Lung microvascular endothelial cell (primary cell): Measurements from ENCODE around the gene NR2F2. TPM values are rescaled to one million over a fixed set of nuclear protein-coding genes. Genes with fewer than 3 reads are reported as not detected.

Experiments used
- DNase-seq, 2 donors: peaks; one replicate each; pipeline versions ENCODE4 v3.0.0 to v3.0.0-alpha.2; 2010; ENCODE audit warnings: low read depth in 2 of 2
- total RNA-seq: library from RNA; depleted of rRNA; stranded (reverse); fragments of >200 nt; gene quantifications from 2 replicates; pipeline ENCODE4 v1.2.1, GENCODE V29; 2014

Gene NR2F2
- total RNA-seq, 1 donor from 2014 or later: 25.0 TPM

- peak; percentile 12 to 27 for DNase-seq
These were observed 13.4 kb upstream of the NR2F2 start for GRCh38 chr15:96316953-96317629.

- peak in 1 of 2 donors; percentile 3 for DNase-seq
These were observed 10.4 kb upstream of the NR2F2 start for GRCh38 chr15:96320107-96320506.

DNA sequence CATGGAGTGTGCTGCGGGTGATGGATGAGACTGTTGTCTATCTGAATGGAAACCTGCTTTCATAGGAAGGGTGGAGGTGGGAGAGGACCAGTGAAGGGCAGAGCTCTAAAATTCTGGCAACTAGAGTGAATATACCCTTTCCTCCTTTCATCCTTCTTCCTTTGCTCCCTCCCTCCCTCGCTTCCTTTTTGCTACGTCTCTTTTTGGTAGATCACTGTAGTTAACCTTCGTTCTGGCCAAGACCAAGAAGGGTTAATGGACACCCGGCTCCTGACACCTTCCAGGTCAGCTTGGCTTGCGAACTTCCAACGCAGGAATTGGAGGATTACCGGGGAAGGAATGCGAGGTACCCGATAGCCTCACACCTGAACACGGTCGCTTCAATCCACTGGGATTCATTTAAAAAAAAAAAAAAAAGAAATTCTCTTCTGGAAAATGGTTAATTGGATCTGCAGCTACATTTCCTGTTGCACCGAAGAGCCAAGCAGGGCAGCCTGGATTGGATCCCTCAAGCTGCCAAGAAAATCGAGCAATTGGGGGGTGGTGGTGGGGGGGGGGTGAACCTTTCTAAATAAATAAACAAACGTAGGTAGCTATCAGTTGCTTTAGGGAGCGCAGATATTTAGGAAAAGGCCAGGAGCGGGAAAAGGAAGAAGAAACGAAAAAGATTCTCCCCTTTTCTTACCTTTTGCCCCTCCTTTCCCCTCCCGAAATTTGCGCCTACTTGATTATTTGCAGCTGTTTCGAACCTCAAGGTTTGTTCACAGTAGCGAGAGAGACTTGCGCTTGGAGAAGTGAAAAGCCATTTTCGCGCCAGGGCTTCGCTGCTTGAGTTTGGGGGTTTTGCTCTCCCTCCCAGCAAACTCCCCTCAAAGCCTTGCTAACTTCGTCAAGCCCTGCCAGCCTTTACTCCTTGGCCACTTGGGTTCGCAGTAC lies 9.5 kb upstream of the NR2F2 start:
- DNase-seq: peak; percentile 44 to 49

DNA sequence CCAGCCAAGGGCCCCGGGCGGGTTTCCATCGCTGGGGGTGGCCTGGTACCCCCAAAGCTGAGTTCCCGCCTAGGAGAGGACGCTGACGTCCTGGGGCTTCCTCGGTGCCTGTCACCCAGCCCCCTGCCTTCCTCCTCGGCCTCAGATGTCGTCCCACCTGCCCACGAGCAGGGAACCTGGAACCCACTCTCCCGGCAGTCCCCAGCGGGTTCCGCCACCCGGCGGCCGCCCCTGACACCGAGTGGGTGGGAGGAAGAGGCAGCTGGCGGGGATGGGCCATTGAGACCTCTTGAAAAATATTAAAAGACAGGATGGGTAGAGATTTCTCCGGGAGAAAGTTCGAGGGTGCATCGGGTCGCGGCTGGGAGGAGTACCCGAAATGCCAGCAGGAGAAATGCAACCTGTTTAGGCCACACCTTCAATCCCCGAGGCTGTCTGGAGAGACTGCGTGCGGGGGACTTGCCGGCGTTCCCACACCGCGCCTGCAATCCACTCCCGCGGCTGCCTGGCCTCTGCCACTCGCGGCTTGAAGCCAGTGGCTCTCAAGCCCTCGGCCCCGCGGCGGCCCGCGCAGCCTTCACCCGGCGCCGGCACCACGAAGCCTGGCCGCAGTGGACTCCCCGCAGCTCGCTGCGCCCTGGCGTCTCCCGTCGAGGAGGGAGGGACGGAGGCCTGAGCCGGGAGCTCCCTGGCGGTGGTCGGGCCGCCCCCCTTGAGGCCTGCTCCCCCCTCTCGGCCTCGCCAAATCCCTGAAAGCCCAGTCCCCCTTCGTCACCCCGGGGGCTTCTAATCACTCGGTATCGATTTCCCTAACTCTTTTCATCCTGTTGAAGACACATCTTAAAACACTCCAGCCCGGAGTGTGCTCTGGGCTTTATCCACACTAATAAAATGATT lies 8.6 kb upstream of the NR2F2 start:
- peak; percentile 60 to 62 for DNase-seq

DNA sequence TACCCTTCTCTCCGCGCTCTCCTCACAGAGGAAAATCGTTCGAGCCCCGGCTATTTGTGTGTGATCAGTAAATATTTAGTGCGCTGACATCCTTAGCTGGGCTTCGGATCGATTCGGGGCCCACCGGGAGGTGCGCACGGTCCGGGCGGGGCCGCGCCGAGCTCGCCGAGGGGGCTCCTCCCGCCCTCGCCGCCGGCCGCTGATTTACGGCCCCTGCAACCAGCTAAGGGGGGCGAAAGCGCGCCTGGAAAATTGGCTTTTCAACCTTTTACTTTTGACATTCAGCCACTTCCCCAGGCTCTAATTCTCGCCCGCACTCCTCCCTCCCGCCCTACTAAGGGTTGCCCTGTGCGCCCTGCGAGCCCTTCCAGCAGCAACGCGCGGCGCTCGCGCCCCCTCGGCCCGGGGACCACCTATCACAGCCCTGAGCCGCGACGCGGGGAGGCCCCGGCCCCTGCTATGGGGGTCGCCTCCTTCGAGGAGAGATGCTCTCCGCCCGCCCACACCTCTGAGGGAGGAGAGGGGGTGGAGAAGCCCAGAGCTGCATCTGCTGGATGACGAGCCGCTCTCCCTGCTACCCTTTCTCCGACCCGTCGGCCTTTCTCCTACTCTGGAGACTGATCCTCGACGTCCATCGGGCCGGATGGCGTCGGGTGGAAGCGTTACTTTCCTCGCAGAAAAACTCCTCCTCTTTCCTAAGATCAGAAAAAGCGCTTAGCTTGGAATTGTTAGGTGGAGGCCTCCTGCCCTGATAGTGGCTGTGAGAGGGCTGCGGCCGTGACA lies 7.8 kb upstream of the NR2F2 start:
- peak; percentile 49 to 70 for DNase-seq

DNA sequence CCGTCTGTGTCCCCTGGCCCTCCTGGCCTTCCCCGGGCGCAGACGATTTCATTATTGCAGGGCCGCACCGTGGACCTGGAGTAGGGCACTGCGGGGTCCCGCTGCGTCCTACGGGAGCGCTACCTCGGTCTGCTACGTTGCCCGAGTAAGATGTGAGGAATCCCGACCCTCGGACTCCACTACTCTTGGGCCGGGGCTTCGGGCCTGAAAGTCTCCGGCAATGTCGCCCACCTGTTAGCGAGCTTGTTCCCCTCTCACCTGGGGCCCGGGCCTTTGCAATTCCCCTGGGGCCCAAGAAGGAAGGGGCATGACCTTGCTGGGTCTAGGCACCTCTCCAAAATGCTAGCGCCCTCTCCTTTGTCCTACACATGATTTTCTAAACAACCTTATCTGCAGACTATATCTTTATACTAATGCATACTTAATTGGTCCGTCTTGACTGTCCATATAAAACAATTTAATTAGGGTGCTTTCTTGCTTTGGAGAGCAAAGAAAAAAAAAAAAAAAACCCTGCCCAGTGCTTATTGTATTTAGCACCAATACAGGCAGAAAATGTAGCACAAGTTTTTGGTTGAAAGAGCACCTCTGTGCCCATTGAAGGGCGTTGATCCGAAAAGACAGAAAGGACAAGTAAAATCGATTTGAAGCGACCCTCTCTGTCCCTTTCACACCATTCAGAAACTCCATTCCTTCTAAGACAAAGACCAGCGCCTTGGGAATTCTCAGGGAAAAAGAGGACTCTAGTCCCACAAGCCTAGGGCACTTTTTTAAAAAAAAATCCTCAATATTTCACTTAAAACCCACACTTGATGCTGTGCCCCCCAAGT lies 7.0 kb upstream of the NR2F2 start:
- peak; percentile 9 to 10 for DNase-seq

DNA sequence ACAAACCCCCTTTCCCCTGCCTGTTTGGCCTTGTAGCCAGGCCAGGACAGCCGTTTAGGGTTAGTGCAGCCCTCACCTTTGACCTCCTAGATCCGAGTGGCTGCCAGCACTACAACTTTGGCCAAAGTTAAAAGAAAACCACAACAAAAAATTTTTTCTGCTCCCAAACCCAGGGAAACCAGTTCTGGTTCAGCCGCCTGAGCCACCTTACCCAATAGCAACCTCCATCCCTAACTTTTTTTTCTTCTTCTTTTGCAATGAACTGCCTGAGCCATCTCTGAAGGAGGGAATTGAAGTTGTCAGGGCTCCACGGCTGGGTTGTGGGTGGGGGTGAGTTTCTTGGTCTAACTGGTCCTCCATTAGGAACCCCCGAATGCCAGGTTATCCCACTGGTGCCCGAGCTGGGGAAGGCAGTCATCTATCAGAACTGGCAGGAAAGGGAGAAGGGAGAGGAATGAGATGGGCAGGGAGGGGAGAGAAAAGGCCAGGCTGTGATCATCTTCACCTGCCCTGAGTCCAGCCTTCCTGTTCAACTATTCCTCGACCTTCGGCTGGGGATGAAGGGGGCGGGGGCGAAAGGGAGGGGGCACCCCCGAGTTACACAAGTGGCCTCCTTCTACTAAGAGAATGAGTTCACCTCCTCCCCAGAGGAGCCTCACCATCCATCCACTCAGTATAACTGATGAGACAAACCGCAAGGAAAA lies 6.2 kb upstream of the NR2F2 start:
- peak; percentile 40 to 69 for DNase-seq

DNA sequence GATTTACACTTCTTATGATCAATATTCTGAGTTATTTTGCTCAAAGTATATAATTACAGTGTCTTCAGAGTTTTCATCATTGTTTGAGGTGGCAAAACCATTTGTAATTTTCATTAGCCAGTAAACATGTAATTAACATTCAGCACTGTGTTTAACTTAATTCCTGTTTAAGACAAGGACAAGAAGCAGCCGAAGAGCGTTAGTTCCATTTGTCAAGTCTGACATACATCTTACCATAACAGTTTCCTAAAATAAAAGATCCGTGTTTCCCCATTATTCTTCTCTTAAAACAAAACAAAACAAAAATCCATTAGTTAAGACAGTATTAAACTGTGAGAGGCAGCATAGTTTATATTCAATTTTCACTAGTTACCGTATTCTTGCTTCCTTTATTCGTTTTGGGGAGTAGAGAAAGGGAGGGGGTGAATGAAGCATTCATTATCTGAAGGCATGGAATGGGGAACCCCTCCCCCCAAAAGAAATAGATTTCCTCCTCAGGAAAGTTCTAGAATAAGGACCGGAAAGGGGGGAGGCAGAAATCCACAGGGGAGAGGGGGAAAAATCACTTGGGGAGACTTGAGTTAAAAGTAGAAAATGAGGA lies 5.5 kb upstream of the NR2F2 start:
- peak; percentile 30 to 47 for DNase-seq

DNA sequence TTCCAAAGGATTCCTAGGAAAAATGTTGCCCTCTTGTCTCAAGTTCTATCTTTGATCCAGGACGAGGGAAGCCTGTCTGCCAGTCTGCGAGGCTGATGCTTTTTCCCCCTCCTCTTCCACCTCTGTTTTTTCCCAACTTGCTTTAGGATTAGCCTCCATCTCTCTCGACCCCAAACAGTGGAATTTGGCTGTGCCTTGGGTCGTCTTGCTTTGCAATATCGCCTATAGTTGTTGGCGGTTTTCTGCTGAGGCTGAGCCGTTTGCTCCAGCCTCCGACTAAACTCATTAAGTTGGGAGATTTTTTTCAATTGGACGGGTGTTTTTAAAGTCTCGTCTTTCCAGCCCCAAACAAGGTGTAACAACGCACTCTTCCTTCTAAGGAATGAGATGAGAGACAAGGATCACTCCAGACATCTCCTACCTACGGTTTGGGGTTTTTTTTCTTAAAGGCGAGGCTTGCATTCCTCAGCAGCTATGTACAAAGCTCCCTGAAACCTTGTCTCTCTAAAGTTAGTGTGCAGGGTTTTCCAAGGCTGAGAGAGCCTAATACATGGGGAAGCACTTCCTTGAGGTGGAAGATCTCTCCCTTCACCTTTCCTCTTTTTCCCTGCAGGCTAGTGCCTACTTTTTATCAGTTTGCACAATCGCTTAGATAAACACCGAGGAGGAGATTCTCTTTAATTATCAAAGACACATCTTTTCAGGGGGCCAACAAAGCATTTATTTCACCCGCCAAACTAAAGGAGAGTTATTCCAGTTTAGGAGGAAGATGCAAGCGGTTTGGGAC lies 4.8 kb upstream of the NR2F2 start:
- peak; percentile 43 to 68 for DNase-seq

DNA sequence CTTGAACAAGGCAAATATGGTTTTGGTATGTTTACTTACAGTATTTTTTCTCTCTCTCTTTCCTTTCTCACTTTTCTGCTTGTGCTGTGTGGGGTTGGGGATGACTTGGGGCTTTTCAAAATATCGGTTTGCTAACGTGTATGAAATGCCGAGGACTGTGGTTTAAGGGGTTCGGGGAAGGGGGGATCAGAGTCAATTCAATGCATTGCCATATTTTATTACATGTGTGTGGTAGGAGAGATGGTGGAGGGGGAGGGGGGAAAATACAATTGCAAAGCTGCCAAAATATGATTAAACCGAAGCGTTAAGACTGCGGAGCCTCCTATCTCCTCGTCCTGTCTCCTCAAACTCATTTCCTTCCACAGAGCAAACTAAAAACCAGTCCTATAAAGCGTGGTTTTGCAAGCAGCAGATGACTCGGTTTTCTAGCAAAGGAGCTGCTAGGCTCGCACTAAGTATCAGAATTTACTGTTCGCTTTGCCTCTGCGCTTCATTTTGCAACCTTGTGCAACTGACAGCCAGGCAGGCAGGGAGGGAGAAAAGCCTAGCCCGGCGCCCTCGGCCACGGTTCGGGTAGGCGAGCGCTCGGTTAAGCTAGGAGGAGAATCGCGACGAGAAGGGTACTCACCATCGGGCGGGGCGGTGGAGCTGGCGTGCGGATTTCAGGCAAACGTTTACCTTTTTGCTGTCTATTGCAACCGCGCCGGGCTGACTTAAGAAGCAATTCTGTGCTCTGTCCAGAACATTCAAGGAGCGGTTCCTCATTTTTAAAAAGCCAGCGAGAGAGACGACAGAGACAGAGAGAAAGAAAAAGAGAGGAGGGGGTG lies 4.0 kb upstream of the NR2F2 start:
- peak; percentile 66 to 68 for DNase-seq

GRCh38 chr15:96327155-96327741 lies 3.3 kb upstream of the NR2F2 start:
- DNase-seq: peak; percentile 89 to 93

GRCh38 chr15:96328181-96328876 lies 2.2 kb upstream of the NR2F2 start:
- peak; percentile 43 to 45 for DNase-seq

DNA sequence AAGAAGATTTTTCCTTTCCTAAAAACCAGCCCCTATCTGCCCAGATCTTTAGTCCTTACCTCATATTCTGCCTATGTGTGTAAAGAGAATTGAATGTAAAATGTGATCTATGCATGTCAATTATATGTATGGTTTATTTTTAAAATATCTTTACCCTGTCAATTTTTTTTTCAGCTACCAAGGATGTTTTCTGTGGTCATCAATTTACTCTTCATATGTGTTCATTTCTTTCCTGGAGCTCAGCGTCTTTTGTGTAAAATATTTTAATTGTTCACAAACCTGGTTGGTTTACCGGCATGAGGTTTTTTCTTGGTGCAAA lies 1.7 kb upstream of the NR2F2 start:
- no peak for DNase-seq

GRCh38 chr15:96329403-96329981 lies 1.0 kb upstream of the NR2F2 start:
- DNase-seq: peak; percentile 84 to 85

- DNase-seq: peak in 1 of 2 donors; percentile 86
These were observed 443 bp upstream of the NR2F2 start for GRCh38 chr15:96330064-96330449.
